Measurements from ENCODE around the gene TCF12.
"Not testable (repeated sequence)": the region's sequence is repeated elsewhere in the genome, so short reads cannot be mapped to it uniquely, and the experiment has no call there.

The TCF12 gene

DNA sequence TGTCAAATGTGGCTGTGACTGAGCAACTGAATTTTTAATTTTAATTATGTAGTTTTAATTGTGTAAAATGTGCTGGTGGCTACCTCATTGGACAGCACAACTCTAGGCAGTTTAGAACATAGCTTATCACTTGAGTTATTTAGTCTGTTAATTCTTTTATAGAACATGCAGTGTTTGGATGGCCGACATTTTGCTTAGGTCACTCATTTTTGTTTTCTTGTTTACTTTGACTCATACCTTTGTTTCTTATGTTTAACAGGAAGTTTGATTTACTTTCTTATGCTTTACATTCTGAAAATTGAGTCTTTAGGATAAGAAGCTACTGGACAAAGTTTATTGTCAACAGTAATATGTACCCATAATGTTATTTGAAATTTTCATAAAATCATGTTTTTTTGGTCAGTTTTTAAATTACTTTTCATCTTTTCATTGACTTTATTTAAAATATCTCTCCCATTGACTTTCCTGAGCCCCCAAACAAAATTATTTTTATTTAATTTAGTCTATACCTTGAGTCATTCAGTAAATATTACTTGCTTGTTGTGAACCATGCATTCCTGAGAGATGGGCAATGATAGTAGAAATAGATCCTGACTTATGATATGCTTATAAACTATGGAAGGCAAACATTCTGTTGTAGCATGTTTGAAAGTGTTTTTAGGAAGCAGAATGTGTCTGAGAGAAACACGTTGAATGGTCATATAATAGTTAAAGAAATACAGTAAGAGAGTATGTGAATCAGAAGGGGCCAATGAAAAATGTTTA lies 60.6 kb downstream of the TCF12 start:
- DNase-seq (ENCODE audit: low read depth in 3 of 3), result no peak

DNA sequence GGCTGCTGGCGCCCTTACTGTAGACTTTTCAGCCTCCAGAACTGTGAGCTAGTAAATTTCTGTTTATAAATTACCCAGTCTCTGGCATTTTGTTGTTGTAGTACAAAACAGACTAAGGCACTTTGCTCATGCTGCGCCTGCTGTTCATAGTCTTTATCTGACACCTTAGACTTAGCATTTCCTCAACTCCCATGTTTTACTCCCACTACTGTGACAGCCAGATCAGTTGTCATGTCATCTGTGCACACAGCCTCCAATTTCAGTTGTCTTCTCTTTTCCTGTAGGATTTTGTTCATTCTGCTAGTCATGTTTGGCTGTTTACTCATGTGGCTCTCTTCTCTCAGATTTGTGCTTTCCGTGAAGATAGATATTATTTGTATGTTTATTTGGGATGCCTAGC lies 62.0 kb downstream of the TCF12 start:
- no peak for DNase-seq (ENCODE audit: low read depth in 3 of 3)

DNA sequence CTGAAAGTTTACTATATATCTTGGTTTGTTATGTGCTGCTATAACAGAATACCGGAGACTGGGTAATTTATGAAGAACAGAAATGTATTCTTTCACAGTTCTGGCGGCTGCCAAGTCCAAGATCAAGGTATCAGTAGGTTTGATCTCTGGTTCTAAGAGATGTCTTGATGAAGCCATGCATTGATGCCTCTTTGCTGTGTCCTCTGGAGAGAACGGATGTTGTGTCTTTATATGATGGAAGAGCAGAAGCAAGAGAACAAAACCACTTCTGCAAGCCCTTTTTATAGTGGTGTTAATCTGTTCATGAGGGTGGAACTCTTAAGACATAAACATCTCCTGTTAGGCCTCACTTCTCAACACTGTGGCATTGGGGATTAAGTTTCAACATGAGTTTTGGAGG lies 62.7 kb downstream of the TCF12 start:
- DNase-seq (ENCODE audit: low read depth in 3 of 3), result no peak

DNA sequence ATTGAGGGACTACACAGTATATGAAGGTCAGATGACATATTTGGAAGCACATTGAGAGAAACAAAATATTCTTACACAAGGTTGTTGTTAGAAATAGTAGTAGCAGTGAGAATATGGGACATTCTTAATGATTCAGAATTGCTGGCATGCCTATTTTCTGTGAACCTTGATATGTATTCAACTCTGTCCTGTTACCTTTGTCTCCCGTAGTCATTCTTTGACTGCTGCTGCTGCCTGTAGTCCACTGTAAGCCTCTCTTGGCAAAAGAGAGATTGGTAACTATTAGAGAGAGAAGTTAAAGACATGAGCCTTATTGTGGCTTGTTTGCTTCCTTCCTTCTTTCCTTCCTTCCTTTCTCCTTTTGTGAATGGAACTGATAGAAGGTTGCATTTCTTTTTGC lies 64.5 kb downstream of the TCF12 start:
- no peak for DNase-seq (ENCODE audit: low read depth in 3 of 3)

DNA sequence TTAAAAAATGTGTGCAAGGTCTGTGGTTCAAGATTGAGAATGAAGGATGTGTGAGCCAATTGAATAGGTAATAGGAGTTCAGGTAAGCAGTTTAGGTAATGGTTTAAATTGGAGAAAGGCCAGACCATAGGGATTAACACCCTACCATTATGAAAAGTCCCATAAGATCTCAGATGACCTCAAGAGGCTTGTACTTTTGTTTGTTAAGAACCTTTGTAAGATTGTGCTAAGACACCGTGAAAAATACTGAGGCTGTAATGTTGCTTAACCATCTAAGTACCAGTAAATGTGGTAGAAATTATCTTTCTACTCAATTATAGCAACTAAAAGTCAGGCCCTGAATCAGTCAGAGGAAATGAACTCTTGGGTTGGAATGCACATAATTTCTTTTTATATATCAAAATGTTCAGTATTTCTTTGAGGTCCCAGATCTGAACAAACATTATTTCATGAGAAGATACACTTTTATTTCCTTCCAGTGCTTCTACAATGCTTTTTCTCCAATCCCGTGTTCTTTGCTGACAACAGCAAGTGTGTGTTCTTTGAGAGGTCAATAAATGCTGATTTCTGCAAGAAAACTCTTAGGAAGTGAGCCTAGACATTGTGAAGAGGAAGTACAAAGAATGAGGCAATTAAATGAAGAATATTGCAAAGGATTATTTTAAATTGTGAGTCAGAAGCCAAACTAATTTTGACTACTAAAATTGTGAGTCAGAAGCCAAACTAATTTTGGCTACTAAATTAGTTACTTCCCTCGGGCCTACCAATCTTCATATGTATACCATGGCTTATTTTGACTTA lies 66.4 kb downstream of the TCF12 start:
- DNase-seq (ENCODE audit: low read depth in 3 of 3), result no peak

DNA sequence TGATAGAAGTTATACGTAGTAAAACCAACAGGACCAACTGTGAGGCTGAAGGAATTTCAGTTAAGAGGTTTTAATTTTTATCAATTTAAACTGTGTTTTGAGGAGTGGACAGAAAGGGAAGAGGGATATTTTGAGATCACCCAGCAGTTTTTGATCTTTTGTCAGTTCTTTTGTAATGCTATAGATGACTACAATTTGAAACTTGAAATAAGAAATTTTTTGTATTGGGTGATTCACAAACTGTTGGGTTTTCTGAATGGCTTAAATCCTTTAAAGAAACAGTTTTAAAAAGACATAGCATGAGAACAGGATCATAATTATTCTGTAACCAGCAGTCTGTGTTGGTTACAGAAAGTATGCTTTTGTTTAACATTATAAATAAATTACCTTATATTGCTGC lies 67.4 kb downstream of the TCF12 start:
- DNase-seq (ENCODE audit: low read depth in 3 of 3), result no peak

DNA sequence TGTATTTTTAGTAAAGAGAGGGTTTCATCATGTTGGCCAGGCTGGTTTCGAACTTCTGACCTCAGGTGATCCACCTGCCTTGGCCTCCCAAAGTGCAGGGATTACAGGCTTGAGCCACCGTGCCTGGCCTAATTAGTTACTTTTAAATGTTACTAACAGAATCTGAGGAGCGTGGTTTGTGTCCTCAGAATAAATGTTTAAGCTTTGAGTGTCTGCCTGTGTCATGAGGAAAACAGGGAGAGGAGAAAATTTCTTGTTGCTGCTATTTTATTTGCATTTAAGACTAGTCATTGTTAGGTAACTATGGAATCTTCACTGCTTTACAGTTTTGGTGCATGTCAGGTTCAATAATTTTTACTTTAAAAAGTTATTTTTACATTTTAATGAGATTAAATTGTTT lies 68.8 kb downstream of the TCF12 start:
- no peak for DNase-seq (ENCODE audit: low read depth in 3 of 3)

DNA sequence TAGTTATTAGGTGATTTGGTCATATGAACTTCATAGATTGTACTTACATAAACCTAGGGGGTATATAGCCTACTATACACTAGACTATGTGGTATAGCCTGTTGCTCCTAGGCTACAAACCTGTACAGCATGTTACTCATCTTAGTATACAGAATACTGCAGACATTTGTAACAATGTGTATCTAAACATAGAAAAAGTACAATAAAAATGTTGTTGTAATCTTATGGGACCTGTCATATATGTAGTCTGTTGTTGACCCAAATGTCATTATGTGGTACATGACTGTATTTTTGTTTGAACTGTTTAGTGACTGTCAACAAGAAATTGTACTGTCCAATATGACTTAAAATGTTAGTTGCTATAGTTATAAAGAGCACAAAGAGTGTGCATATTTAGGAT lies 69.8 kb downstream of the TCF12 start:
- DNase-seq (ENCODE audit: low read depth in 3 of 3), result no peak

DNA sequence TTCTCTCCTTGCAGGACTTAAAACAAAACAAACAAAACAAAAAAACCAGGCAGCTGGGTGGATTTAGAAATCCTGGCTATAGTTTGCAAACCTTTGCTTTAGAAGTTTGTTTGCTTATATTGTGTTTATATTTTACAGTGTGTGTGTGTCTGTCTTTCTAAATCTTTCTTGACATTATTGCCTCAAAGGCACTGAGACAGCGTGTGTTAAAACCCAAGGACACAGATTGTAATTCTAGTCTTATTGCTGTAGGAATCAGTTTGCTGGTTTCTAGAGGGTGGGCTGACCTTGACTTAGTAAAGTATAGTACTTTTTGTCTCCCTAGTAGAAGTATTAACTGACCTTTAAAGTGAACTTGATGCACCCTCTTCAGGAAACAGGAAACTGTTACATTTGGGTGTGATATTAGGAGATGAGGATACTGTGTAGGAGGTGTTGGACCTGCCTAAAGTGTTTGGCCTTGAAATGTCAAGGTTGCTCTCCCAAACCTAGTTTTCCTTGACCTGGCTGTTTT lies 71.0 kb downstream of the TCF12 start:
- DNase-seq (ENCODE audit: low read depth in 3 of 3), result no peak

DNA sequence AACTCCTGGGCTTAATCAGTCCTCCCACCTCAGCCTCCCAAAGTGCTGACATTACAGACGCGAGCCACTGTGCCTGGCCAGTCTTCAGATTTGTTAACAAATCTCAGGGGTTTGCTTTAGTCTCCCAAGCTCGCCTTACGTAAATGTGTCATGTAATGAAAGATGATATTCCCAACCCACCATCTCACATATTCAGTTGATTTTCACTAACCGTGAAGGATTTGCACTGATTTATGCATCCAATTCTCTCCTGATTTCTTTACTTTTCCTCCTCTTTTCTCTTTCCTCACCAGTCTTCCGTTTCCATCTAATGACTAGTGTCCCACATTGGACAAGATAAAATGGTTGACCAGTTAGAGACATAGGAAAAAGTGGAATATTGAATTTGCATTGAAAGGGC lies 72.6 kb downstream of the TCF12 start:
- no peak for DNase-seq (ENCODE audit: low read depth in 3 of 3)

DNA sequence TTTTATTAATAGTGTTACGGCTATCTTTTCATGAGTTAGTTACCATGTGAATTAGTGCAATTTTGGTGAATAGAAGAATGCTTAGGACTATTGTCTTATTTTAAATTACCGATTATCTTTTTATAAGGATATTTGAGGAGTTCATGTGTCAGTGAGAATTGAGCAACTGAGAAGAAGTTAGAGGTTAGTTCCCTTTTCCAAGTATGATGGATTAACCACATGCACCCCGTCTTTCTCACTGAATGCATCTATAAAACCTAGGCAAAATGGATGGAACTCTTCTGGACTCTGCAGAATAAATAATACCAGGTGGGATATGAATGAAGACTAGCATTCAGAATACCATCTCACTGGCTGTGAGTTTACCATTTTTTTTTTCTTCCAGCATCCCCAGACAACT lies 74.3 kb downstream of the TCF12 start:
- no peak for DNase-seq (ENCODE audit: low read depth in 3 of 3)

DNA sequence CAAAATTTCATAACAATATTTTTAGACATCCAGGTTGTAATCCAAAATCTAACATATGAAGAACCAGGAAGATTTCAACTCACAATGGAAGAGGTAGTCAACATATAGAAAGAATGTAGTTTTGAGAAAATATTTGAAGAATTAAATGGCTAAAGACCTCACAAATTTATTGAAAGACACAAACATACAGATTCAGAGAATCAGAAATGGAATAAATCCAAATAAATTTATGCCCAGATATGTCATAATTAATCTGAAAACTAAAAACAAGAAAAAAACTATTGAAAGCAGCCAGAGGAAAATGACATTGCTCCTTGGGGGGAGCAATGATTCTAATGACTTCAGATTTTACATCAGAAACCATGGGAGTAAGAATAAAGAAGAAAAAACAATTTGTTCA lies 75.8 kb downstream of the TCF12 start:
- DNase-seq (ENCODE audit: low read depth in 3 of 3), result no peak

DNA sequence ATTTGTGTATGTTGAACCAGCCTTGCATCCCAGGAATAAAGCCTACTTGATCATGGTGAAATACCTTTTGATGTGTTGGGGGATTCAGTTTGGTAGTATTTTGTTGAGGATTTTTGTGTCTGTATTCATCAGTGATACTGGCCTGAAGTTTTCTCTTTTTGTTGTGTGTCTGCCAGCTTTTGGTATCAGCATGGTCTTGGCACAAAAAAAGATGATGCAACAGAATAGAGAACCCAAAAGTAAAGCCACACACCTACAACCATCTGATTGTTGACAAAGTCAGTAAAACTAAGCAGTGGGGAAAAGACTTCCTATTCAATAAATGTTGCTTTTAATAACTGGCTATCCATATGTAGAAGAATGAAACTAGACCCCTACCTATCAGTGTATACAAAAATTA lies 77.6 kb downstream of the TCF12 start:
- DNase-seq (ENCODE audit: low read depth in 3 of 3), result no peak

DNA sequence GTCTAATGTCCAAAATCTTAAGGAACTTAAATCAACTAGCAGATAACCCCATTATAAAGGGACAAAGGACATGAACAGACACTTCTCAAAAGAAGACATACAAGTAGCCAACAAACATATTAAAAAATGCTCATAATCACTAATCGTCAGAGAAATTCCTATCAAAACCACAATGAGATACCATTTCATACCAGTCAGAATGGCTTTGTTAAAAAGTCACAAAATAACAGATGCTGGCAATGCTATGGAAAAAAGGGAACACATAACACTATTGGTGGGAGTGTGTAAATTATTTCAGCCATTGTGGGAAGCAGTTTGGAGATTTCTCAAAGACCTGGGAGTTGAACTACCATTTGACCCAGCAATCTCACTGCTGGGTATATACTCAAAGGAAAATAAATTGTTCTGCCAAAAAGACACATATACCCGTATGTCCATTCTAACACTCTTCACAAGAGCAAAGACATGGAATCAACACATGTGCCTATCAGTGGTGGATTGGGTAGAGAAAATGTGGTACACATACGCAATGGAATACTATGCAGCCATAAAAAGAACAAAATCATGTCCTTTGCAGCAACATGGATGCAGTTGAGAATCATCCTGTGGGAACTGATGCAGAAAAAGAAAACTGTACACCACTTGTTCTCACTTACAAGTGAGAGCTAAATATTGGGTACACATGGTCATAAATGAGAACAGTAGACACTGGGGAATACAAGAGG lies 78.5 kb downstream of the TCF12 start:
- DNase-seq (ENCODE audit: low read depth in 3 of 3), result no peak

DNA sequence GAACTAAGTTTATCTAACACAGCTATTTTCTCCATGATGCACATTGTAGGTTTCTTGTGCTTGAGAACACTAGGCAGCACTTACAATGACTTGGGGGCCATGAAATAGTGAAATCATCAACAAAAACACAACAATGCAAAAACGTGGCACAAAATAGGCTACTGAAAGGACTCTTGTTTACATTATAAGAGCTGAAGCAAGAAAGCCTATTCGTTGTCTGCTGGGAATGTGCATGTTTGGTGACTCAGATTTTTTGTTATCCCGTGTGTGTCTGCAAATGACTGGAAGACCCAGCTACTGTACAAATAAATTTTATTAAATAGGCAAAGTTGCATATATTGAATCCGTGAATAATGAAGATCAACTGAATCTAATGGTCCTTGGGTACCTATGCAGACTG lies 85.0 kb downstream of the TCF12 start:
- no peak for DNase-seq (ENCODE audit: low read depth in 3 of 3)

DNA sequence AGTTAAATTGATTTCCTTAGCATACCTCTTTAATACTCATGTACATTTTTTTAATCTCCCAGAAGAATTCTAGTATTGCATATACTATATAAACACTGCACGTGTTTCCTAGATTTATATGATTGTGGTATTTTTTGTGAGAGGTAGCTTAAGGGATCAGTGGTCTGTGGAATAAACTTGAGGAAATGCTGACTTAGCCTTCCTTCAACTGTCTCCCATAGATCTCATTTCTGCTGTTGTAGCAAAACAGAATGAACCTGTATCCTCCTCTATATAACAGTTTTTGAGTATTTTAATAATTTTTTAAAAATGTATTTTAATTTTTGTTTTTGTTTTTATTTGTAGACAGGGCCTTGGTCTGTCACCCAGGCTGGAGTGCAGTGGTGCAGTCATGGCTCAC lies 86.8 kb downstream of the TCF12 start:
- DNase-seq (ENCODE audit: low read depth in 3 of 3), result no peak

DNA sequence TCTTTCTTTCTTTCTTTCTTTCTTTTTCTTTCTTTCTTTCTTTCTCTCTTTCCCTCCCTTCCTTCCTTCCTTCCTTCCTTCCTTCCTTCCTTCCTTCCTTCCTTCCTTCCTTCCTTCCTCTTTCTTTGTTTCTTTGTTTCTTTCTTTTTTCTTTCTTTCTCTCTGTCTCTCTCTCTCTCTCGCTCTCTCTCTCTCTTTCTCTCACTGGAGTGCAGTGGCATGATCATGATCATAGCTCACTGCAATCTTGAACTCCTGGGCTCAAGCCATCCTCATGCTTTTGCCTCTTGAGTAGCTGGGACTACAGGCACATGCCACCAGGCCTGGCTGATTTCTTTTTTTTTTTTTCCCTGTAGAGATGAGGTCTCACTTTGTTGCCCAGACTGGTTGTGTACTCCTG lies 89.4 kb downstream of the TCF12 start:
- DNase-seq (ENCODE audit: low read depth in 3 of 3), result not testable (repeated sequence)

DNA sequence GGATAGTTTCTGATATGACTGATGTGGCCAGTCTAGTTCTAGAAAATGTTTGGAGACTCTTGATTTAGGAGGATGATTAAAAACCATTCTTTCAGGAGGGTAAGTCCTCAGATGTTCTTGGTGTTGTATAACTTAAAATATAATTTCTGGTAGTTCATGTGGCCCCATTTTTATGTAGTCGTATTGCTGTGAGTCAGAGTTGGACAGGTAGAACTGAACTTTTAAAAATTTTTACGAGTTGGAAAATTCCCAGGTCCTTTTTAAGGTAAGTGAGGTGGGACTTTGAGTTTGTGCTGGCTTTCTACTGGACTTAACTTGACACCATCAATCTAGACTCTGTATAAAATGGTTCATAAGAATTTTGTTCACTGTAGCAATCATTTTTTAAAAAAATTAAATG lies 92.3 kb downstream of the TCF12 start:
- no peak for DNase-seq (ENCODE audit: low read depth in 3 of 3)

DNA sequence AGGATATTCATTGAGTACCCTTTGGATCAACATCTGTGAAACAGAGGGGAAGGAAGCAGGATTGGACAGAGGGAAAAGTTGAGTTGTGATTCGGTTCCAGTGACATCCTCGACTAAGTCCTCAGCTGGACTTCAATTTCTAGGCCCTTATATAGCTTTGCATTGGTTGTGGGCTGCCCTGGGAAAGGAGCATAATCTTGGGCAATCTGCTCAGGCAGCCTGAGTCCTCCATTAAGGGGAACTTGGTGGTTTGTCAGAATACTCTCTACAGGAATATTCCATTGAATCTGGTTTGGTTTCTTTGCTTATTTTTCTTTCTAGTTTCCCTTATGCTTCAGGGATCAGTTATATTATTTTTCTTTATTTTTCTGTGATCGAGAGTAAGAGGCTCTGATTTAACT lies 94.1 kb downstream of the TCF12 start:
- no peak for DNase-seq (ENCODE audit: low read depth in 3 of 3)

DNA sequence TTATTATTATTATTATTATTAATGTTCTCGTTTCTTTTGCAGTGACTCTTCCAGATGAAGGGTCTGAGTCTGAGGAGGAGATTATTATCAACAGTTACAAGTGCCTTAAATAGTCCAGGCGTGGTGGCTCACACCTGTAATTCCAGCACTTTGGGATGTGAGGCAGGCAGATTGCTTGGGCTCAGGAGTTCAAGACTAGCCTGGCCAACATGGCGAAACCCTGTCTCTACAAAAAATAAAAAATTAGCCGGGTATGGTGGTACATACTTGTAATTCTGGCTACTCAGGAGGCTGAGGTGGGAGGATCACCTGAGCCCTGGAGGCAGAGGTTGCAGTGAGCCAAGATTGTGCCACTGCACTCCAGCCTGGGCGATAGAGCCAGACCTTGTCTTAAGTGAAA lies 96.5 kb downstream of the TCF12 start:
- not testable (repeated sequence) for DNase-seq (ENCODE audit: low read depth in 3 of 3)

DNA sequence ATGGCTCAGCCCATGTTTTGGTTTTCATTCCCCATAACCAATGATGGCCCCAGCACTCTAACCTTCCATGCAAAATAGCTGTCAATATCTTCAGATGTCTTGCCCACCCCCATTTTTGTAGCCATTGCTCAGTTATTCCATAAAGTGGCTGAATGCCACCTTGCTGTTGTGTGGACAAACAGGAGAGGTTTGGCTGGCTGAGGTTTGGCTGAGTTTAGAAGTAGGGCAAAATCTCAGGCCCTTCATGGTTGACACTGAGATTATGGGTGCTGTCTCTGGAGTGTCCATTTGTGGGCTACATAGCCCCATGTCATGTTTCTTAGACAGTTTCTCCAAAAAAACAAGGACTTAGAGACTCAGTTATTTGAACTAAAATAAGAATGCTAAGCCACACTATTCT lies 96.9 kb downstream of the TCF12 start:
- no peak for DNase-seq (ENCODE audit: low read depth in 3 of 3)

DNA sequence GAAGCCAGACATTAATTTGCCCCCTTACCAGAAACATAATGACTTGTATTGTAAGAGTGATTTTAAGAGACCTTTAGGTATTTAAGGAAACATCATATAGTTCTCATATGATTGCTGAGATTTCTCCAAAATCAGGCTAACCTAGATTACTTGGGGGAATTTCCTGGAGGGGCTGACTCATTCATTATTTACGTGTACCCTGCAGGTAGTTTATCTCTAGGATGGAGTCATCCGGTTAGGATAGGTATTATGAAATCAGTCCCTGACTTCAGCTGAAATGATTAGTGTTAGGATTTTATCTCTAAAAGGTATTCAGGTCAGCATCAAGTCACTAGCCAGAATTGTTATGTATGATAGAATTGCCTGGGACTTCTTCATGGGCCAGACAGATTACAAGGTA lies 97.5 kb downstream of the TCF12 start:
- DNase-seq (ENCODE audit: low read depth in 3 of 3), result no peak

DNA sequence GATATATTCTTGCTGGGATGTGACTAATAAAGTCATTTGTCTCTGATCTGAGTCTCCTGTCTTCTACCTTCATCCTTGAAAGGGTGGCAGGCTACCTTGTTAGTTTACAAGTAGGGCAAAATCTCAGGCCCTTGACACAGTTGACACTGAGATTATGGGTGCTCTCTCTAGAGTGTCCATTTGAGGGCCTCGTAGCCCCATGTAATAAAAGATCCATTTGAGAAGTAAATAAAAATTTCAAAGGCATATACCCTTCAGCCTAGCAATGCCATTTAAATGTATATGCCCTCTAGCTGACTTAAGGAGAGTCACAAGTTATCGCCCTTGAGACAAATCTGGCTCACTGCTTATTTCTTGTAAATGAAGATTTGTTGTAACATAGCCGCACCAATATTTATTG lies 98.6 kb downstream of the TCF12 start:
- DNase-seq (ENCODE audit: low read depth in 3 of 3), result no peak
